ENCODE measurements around the gene PHACTR1.

DNA sequence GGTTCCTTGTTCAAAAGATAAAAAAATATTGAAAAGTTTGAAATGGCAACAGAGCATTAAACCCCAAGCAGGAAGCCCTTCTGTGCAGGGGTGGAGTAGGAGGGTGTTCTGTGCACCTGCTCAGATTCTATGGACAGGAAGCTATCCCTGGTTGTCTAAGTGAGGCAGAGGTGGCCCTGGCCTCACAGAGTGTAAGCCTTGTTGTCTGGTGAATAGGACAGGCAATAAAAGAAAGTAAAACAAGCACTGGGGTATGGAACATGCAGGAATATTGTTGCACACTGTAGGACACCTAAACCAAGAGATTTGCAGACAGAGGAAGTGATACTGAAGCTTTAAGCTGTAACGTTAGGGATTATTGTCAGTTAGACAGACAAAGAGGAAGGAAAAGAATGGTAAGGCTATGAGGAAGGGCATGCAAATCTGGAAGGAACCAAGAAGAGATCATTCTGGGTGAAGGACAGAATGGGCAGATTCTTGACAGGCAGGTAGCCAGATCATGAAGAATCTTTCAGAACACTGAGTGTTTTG, 545.0 kb downstream of the PHACTR1 start:
- TF ChIP-seq POLR2A (IDR thresholded peaks at IDR 0.05; ENCODE audit: low read length) (no peak), GATA1 (IDR thresholded peaks at IDR 0.05; ENCODE audit: low read depth, low read length) (no peak)
